Stimulated activated CD8-positive, alpha-beta memory T cell treated with anti-CD3 and anti-CD28 coated beads, Interleukin-7, amount 100 ng/mL, for 1 hour (primary cell): ENCODE data around the gene CELF5.

Experiments used
- DNase-seq, 2 donors: peaks; one replicate each; pipeline ENCODE4 v3.0.0-alpha.2; 2020; ENCODE audit warnings: low read depth in 2 of 2

CELF5 gene

DNA sequence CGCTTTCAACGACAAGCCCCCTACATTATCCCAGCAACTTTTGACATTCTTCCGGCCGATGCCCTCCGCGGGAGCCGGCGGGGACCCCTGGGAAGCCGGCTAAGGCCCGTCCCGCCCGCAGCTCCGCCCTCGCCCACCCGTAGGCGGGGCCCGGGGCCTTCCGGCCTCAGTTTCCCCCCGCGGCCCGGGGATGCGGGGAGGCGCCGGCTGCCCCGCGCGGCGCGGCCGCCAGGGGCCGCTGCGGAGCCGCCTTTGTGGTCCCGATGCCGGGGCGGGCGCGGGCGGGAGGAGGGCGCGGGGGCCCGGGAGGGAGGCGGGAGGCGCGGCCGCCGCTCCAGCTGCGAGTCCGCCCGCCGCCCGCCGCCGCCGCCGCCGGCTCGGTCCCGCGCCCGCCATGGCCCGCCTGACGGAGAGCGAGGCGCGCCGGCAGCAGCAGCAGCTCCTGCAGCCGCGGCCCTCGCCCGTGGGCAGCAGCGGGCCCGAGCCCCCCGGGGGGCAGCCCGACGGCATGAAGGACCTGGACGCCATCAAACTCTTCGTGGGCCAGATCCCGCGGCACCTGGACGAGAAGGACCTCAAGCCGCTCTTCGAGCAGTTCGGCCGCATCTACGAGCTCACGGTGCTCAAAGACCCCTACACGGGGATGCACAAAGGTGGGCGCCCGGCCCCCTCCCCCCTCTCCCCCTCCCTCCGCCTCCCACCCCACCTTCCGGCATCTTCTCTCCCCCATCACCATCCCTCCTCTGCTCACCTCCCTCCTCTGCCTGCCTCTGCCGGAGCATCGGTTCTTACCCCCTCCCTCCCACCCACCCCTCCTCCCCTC is at the start of gene CELF5:
Gene CELF5, plus strand, starts transcription at position 316 of the 823 bp plus-strand sequence. Its CDS starts 79 bp downstream, at position 395.
- DNase-seq = peak; percentile 14 to 35

DNA sequence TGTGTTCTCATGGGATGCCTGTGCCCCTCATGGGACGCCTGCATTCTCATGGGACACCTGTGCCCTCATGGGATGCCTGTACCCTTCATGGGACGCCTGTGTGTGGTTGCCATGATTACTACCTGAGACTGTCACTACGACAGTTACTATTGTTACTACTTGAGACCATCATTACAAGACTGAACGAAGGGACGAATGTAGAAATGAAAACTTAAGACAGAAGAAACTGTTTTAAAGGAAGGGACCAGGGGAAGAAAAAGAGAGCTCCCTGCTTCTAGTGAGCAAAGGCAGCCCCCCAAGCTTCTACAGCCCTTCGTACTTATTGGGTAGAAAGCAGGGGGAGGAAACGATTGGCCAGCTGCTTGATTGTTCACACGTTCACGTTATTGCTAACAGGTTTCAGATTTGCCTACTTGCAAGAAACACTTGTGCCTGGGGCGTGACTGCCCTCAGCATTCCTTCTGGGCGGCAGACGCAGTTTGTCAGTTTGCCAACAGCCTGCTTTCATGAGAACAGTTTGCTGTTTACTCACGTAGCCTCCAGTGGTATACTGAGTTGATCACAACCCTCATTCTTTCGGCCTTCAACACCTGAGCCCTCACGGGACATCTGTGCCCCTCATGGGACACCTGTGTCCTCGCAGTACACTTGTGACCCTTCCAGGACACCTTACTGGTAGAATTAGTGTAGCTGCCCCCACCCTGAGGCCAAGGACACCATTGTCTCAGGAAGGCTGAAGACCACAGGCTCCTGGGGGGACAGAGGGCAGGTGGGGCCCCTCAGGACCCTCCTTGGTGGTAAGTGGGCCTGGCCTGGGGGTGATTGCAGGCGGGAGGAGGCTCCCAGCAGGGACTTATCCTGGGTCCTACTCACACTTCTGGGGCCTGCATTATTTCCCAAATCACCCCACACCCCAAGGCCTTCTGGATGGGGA is 48.4 kb upstream of the CELF5 start:
- DNase-seq = no peak

- DNase-seq = peak; percentile 43 to 44
Observed at GRCh38 chr19:3176715-3177501, 47.6 kb upstream of the CELF5 start.

- peak; percentile 40 to 50 for DNase-seq
Observed at GRCh38 chr19:3178377-3178972, 46.0 kb upstream of the CELF5 start, which contains the start of gene S1PR4. Gene S1PR4, plus strand, starts transcription at chr19:3178769. Its CDS starts 24 bp downstream, at chr19:3178793.

- DNase-seq = no peak
Observed at GRCh38 chr19:3178973-3179738, 45.3 kb upstream of the CELF5 start.

- DNase-seq = no peak
Observed at GRCh38 chr19:3179739-3180293, 44.6 kb upstream of the CELF5 start.

- no peak for DNase-seq
Observed at GRCh38 chr19:3183721-3184641, 40.5 kb upstream of the CELF5 start.

- DNase-seq = peak in 1 of 2 donors; percentile 41
Observed at GRCh38 chr19:3184847-3185460, 39.5 kb upstream of the CELF5 start.

GRCh38 chr19:3185461-3186159 is 38.9 kb upstream of the CELF5 start, which contains the start of gene NCLN:
Gene NCLN, plus strand, starts transcription at chr19:3185930. Its CDS starts 101 bp downstream, at chr19:3186031.
- DNase-seq = peak; percentile 84 to 88

GRCh38 chr19:3186160-3186688 is 38.2 kb upstream of the CELF5 start:
- DNase-seq = no peak

GRCh38 chr19:3186891-3187661 is 37.4 kb upstream of the CELF5 start:
- no peak for DNase-seq

GRCh38 chr19:3187662-3188511 is 36.6 kb upstream of the CELF5 start:
- DNase-seq = no peak

- no peak for DNase-seq
Observed at GRCh38 chr19:3188627-3189596, 35.5 kb upstream of the CELF5 start.

DNA sequence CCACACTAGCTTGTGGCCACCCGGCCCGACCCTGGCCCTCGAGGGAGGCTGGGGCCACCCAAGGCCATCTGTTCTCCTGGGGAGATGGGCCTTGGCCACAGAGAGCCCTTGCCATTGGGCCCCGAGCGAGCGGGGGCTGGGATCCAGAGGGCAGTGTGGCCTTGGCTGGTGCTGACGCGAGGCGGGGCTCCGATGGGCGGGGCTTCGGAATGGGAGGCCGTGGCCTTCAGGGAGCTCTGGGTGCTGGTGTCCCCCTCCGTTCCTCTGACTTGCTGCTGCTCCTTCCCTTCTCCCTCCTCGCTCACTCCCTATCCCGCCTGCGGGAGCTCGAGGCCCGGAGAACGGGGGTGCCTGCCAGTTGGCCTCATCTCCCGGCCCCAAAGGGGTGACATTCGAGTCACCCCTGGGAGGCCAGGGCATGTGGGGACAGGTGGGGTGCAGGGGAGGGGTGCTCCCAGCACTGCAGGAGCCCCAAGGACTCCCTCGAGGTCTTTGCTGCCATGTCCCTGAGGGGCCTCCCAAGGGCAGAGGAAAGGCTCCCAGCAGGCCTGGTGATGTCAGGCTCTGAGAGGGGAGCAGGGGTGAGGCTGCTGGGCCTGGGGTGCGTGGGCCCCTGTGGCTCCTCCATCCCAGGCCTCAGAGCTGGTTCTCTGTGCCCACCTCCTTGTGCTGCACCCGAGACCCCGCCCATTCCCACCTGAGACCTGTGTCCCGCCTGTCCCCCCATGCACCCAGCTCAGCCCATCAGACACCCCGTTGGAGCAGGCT is 34.6 kb upstream of the CELF5 start:
- no peak for DNase-seq
